C4-2B (cell line): ENCODE measurements around the gene CHTF18.

Experiments
- ZFX ChIP-seq: fragments of 450-650 bp; IDR thresholded peaks from 2 replicates; pipeline ENCODE4 v1.6.1; 2017
- TF ChIP-seq, protein P1 (sequence below): fragments of 450-650 bp; conservative IDR thresholded peaks from 2 replicates; pipeline ENCODE4 v1.5.1; 2017; ENCODE audit warnings: mild to moderate bottlenecking

- TF ChIP-seq, protein P1, sequence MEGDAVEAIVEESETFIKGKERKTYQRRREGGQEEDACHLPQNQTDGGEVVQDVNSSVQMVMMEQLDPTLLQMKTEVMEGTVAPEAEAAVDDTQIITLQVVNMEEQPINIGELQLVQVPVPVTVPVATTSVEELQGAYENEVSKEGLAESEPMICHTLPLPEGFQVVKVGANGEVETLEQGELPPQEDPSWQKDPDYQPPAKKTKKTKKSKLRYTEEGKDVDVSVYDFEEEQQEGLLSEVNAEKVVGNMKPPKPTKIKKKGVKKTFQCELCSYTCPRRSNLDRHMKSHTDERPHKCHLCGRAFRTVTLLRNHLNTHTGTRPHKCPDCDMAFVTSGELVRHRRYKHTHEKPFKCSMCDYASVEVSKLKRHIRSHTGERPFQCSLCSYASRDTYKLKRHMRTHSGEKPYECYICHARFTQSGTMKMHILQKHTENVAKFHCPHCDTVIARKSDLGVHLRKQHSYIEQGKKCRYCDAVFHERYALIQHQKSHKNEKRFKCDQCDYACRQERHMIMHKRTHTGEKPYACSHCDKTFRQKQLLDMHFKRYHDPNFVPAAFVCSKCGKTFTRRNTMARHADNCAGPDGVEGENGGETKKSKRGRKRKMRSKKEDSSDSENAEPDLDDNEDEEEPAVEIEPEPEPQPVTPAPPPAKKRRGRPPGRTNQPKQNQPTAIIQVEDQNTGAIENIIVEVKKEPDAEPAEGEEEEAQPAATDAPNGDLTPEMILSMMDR, result no peak
- TF ChIP-seq ZFX, result no peak
These were observed 6.2 kb upstream of the CHTF18 start for GRCh38 chr16:782258-782657.
